SW480 (cell line): ENCODE results near the gene PC.
A peak's percentile ranks its signal among the peaks of the same experiment; 100 is the strongest.
"Not testable (repeated sequence)": the region's sequence is repeated elsewhere in the genome, so short reads cannot be mapped to it uniquely, and the experiment has no call there.

ENCODE experiments used
- DNase-seq: peaks from one replicate; pipeline ENCODE4 v3.0.0-alpha.2; 2016; ENCODE audit warnings: low spot score

The PC gene

DNA sequence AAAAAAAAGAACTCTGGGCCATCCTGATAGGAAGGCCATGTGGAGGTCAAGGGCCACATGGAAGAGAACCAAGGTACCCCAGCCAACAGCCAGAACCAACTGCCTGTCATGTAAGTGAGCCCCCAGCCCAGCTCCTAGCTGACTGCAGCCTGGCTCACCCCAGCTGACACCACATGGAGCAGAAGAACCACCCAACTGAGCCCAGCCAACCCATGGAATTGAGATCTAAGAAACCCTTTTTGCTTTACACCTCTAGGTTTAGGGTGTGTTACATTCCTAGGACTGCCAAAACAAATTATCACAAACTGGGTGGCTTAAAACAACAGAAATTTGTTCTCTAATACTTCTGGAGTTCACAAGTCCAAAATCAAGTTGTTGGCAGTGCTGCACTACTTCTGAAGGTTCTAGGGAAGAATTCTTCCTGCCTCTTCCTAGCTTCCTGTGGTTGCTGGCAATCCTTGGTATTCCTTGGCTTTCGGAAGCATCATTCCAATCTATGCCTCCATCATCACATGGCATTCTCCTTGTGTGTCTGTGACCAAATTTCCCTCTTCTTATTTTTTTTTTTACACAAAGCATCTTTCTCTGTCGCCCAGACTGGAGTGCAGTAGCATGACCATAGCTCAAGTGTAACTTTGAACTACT lies 21.3 kb upstream of the PC start:
- no peak for DNase-seq

GRCh38 chr11:66978717-66979116 lies 20.5 kb upstream of the PC start:
- no peak for DNase-seq

DNA sequence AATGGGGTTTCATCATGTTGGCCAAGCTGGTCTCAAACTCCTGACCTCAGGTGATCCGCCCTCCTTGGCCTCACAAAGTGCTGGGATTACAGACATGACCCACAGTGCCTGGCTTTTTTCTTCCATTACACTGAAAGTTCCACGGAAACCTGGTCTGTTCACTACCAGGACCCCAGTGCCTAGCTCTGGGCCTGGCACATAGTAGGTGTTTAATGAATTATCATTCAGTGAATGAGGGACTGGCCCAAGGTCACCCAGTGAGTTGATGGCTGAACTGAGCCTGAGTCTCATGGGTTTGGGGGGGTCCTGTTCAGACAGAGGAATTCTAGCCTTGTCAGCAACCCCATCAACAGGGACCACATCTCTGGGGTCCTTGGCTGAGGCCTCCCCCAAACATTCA lies 20.0 kb upstream of the PC start:
- no peak for DNase-seq

DNA sequence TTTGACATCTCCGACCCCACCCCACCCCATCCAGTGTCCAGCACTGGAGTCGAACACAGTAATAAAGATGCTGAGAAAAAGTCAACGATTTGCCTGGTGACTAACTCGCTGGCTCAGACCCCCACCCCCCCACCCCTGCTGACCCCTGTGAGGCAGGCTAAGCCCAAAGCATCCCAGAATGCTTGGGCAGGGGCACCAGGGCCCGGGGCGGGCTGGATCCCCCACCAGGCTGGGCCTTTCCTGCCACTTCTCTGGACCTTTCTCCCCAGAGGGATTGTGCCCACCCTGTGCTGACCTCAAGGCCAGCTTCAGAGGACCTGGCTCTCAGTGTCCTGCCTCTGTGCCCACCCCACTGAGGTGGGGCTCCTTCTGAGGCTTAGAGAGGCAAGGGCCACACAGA lies 18.7 kb upstream of the PC start:
- no peak for DNase-seq

DNA sequence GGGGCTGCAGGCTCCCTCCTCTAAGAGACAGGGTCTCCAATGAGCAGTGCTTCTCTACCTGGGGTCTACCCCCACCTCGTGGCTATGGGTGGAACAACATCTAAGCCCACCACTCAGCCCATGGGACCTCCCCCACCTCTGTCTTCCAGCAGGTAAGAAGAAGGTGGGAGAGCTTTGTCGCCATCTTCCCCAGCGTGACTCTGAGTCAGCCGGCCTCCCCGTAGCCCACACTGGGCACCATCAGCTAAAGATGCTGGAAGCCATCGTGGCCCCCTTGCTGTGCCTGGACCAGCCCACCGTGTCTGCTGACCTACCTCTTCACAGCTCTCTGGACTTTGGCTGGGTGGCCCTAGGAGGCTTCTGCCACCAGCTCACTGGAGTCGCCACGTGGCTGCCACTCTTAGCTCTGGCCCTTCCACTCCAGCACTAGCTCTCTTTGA lies 17.9 kb upstream of the PC start:
- no peak for DNase-seq

GRCh38 chr11:66975405-66976027 lies 17.3 kb upstream of the PC start:
- DNase-seq: no peak

DNA sequence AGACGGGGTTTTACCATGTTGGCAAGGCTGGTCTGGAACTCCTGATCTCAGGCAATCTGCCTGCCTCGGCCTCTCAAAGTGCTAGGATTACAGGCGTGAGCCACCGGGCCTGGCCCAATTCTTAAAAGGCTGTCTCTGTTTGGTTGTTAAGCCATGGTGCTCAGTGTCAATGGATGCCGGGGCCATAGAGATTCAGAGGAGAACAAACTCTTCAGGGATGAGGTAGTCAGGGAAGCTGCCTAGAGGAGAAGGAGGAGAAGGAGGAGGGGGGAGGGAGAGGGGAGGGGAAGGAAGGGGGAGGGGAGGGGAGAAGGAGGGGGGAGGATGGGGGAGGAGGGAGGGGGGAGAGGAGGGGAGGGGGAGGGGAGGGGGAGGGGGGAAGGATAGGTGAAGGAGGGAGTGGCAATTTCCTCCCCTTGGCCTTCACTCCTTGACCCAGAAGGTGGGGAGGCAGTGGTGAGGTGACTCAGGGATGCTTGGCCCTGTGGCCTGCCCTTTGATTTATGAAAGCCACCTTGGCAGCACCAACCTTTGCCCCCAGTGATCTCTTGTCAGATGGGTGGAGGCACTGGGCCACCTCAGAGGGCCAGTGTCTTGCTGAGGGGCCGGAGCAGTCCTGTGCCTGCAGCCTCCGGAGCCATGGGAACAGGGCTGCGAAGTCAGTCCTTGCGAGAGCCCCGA lies 16.7 kb upstream of the PC start, which contains the start of gene C11orf86:
Gene C11orf86 (plus strand): TSS at position 581 of the 681 bp plus-strand sequence. CDS start 59 bp downstream, at position 640.
- DNase-seq: no peak

DNA sequence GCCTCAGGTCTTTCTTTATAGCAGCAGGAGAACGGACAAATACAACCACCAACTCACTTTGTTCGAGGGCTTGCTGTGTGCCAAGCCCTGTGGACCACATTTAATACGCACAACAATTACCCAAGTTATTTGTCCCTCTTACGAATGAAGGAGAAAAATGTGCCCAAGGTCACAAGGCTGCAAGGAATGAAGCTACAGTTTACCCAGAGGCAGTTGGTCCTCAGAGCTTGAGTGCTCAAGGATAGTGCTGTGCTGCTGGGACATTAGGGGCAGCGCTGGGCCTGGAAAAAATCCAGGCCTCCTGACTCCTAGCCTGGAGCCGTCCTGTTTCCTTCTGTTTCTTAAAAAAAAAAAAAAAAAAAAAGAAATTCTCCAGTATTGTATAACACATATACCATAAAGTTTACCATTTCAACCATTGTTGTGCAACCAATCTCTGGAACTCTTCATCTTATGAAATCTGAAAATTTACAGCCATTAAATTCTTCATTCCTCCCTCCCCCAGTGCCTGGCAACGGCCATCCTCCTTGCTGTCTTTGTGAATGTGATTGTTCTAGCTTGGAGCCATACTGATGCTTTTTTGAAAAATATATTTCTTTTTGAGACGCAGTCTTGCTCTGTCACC lies 15.9 kb upstream of the PC start:
- no peak for DNase-seq

DNA sequence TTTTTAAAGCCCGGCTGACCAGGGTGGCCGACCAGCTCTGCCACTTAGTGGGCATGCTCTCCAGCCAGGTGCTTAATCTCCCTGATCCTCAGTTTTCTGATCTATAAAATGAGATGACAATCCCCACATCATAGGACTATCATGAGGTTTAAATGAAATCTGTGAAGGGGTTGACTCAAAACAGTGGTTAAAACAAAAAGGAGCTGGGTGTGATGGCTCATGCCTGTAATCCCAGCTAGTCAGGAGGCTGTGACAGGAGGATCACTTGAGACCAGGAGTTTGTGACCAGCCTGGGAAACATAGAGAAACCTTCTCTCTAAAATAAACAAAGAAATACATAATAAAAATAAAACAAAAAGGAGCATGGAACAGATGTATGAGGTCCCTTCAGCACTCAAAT lies 13.3 kb upstream of the PC start:
- no peak for DNase-seq

DNA sequence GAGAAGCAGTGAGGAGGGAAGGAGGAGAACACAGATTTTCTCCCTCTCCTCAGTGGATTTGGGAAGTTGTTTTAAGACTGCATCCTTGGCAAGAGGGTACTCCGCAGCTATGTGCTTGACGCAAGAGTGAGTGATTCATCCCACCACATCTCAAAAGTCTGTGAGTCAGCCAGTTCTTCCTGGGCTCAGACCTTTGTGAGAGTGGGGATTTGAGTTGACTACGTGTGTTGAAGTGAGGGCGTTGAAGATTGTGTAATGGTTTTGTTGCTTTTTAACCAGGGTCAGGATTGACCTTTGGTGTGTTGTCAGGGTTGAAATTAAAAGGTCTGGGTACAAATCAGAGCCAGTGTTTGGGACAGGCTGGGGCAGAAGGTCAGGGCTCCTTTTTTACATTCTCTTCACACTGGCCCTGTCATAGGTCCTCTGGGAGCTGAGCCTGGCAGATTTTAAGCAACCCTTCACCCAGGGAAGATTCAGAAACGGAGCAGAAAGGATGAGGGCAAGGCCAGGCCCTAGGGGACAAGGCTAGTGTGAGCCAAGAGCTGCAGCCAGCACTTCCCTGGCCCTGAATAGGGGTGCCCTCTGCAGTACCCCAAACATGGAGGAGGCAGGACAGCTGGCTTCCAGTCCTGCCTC lies 12.7 kb upstream of the PC start:
- peak; percentile 70 for DNase-seq

DNA sequence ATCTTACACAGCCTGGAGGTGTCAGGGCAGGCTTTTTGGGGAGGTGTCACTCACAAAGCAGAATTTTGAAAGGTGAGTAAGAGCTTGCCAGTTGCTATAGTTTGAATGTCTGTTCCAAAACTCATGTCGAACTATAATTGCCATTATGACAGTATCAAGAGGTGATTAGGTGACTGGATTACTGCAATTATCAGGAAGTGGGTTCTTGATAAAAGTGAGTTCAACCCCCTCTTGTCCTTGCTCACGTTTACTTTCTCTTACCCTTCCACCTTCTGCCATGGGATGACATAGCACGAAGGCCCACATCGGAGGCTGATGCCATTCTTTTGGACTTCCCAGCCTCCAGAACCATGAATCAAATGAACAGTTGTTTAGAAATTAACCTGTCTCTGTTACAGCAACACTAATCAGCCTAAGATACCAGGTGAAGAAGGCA lies 12.2 kb upstream of the PC start:
- DNase-seq: no peak

DNA sequence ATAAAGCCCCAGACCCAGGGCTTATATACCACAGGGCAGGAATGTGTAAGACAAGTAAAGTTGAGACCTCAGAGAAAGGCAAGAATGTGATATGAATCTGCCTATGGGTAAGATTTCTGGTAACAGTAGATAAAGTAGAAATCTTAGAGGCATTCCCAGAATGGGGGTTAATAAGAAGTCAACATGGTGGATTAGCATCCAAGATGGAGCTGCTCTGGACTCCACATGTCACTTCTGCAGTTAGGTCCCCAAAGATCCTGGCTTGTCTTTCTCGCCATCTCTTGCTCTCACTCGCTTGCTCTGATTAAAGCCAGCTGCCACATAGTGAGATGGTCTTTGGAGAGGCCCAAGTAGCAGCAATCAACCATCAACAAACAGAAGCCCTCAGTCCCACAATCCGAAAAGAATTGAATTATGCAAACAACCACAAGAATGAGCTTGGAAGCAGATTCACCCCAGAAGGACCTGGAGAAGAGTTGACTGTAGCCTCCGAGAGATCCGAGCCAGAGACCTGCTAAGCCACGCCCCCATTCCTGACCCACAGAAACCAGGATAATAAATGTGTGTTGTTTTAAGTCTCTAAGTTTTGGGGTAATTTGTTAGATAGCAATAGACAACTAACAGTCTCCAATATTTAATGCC lies 11.5 kb upstream of the PC start:
- no peak for DNase-seq

DNA sequence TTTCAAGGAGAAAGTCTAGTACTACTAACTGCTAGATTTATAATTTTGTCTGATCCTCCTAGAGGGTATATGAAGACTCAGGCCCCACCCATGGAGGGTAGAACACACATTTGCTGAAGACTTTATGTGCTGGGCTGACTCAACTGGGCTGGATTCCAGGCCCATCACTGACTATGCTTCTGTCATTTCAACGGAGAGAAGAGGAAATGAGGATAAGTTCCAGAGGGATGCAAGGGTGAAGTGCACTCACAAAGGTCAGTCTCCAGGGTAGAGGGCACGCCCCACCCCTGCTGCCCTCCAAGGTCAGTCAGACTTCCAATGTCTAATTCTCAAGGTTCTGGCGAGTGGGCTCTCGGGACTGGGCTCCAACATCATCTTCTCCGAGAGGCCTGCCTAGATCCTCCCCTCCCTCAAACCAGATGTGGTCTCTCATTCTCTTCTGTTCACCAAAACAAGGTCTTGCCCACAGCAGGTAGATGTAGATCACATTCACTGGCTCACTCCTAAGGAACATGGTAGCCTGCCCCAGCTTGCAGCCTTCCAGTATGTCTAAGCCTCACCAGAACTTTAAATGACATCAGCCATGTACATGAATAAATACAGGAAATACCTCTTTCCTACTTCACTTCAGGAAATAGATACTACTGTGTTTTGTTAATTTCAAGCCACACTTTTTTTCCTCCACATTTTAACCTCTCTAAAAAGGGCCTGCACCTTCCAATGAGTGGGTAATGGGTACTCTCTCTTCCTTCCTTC lies 9.7 kb upstream of the PC start:
- DNase-seq: no peak

DNA sequence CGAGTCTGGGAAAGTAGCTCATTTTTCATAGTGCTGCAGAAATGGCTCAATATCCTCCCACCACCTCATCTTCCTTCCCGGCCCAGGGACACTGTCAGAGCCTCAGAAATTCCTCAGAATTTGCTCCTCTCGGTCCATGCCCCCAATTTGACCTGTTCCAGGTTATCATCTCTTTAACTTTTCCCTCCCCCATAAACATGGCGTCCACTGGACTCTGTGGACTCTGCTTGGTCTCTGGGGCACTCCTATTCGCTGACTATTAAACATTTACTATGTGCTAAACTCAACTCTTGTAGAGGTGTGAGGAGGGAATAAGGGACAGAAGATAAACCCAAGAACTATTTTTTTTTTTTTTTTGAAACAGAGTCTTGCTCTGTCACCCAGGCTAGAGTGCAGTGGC lies 8.2 kb upstream of the PC start:
- no peak for DNase-seq

GRCh38 chr11:66964495-66964894 lies 6.3 kb upstream of the PC start:
- DNase-seq: no peak

DNA sequence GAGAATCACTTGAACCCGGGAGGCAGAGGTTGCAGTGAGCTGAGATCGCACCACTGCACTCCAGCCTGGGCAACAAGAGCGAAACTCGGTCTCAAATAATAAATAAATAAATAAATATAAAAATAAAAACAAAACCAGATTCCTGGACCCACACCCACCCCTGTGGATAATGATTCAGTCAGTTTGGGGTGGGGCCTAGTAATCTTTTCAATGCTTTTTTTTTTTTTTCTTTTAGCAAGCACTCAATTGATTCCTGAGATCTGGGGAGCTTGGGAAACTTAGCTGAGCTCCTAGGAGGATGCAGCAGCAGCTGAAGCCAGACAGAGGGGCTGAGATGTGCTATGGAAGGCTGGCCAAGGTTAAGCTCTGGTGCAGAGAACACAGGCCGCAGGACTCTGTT lies 4.6 kb upstream of the PC start:
- no peak for DNase-seq

- no peak for DNase-seq
Measured at GRCh38 chr11:66962247-66962646, 4.1 kb upstream of the PC start.

- DNase-seq: not testable (repeated sequence)
Measured at GRCh38 chr11:66961691-66962213, 3.6 kb upstream of the PC start.

GRCh38 chr11:66958956-66959274 lies 732 bp upstream of the PC start:
- DNase-seq: no peak

GRCh38 chr11:66957971-66958231 lies 282 bp downstream of the PC start:
- DNase-seq: no peak

GRCh38 chr11:66956689-66957290 lies 1.4 kb downstream of the PC start:
- no peak for DNase-seq
